Raji (cell line): Measurements from ENCODE around the gene SLC7A5.

Experiments
- POLR2A ChIP-seq: IDR thresholded peaks from 2 replicates; pipeline ENCODE4 v1.6.1; 2011; ENCODE audit warnings: low read depth, low read length, control low read depth; ENCODE audit not compliant: insufficient read depth

The SLC7A5 gene

DNA sequence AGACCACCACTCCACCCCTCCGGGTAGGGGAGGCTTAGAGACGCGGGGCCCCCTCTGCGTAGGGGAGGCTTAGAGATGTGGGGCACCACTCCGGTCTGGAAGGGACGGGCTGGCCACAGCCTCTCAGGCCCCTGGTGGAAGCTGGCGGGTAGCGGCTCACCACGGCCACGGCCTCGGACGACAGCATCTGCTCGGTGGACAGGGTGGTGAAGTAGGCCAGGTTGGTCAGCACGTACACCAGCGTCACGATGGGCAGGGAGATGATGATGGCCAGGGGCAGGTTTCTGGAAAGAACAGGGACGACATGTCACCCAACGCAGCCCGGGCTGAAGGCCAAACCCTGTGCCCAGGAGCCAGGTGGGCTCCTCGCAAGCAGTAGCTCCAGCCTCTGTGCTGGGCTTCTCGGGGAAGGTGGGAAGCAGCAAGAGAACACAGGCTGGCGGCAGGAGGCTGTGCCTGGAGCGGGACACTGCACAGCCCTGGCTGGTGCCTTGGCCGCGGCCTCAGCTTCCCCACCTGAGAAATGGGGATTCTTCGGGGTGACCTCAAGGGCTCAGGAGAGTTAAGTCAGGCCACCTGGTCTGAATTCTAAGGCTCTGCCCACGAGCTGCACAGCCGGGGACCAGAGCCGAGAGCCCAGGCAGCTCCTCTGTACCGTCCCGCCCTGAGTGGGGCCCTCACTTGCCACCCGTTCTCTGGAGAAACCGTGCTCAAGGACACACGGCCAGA, 29.6 kb downstream of the SLC7A5 start:
- TF ChIP-seq POLR2A = no peak

DNA sequence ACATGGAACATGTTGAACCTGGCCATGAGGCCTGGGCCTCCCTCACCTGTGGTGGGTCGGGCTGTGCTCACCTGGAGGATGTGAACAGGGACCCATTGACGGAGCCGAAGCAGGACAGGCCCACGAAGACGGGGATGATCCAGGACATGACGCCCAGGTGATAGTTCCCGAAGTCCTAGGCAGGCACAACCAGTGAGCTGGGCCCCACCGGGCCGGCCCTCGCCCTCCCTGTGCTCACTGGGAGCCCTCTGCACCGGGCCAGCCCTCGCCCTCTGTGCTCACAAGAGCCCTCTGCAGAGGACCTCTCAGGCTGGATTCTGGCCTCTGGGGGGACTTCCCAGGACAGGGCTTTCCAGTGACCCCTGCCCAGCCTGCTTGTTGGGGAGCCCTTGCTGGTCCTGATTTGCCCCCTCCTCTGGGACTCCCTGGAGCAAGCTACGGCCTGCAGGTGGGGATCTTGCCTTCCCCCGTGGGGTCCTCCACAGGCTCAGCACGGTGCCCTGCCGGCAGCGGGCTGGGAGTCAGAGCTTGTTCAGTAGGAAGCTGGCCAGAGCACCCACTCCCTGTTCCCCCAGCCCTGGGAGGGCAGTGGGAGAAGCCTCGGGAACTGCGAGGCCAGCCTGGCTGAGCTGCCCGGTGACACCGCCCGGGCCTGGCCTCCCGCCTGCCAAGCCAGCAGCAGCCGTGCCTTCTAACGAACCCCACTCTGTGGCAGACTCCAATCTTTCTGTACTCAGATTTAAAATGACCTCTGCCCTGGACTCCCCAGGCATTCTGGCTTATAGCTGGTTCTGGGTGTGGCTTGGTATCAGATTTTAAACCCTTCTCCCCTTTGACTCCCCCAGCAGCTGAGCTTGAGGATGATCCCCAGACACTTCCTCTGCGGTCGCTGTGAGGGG, 30.4 kb downstream of the SLC7A5 start:
- no peak for TF ChIP-seq POLR2A

DNA sequence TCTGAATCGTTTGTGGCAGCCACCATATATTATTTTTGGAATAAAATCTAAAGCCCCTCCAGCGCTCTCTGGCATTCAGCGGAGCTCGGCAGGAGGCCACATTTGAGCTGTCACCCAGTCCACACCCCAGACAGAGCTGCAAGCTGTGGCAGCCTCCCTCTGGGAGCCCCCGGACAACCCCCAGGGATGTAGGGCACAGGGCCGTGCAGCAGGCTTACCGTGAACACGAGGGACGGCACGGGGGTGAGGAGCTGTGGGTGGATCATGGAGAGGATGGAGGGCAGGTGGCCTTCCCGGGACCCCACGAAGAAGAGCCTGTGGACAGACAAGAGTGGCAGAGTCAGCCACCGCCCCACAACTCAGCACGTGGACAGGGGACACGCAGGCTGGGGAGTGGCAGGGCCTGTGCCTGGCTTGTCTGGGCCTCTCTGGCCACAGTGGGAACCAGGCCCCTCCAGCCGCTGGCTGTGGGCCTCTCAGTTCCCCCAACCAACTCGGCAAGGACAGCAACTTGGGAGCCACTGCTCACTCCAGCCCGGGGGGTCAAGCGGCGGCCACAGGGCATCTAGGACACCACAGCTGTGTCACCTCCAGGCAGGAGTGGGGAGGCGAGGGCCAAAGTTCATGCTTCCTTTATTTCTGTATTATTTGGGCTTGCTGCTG, 31.5 kb downstream of the SLC7A5 start:
- no peak for TF ChIP-seq POLR2A

DNA sequence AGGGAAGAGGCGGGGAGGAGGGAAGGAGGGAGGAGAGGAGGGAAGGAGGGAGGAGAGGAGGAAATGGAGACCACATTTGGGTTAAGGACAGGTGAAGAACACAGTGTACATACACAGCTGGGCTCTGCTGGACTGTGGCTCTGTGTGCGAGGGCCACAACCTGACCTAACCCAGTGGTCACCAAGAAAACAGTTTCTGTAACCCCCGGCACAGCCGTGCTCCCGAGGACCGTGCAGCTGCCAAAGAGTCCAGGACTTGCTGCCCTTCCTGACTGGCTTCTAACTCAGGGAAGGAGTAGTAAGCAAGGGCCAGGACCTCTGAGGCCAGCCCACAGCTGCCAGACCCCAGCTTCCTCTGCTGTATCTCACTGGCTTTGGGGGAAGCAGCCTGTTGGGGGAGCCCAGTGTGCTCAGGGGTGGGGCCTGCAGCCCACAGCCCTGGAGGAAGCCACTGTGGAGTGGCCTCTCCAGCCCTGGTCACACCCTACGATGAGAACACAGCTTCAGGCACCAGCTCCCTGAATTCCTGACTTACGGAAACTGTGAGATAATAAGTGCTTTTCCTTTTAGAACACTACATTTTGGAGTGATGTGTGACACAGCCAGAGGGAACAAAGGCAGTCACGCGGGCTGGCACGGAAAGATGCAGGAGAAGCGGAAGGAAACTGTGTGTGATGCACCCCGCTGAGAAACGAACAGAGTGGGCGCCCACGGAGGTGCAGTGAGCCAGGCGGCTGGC, 32.3 kb downstream of the SLC7A5 start:
- no peak for TF ChIP-seq POLR2A

DNA sequence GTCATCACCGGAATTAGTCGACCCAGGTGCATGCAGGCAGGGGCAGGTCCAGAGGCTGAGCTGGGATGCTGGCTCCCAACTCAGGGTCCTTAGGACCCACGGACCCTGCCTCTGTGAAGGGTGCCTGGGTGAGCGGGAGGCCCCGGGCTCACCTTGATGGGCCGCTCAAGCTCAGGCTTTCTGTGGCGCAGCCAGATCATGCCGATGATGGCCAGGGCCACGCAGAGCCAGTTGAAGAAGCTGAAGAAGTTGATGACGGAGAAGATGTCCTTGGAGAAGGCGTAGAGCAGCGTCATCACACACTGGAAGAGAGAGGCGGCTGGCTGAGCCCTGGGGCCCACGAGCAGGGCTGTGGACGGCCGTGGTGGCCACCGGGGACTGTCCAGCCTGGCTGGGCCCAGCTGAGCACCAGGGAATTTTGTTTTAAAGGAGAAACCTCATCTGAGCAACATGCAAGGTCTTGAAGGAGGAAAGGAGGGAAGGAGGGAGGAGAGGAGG, 32.9 kb downstream of the SLC7A5 start:
- no peak for TF ChIP-seq POLR2A

DNA sequence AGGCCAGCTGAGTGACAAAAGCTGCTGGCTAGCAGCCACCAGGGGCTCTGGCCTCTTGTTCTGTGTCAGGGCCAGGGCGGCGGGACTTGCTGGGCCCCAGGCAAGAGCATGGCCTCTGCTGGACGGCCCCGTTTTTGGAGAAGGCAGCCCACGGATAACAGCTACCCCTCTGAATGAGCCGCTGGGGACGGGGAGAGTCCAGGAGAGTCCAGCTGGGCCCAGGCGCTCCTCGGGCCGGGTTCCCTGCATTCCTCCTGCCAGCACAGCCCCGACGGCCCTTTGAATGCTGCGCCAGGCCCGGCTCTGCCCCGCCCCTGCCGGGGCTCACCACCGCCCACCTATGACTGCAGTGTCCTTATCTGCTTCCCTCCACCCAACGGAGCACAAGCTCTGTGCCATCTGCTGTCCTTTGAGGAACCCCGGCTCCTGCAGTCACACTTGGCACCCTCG, 33.4 kb downstream of the SLC7A5 start:
- TF ChIP-seq POLR2A = no peak

DNA sequence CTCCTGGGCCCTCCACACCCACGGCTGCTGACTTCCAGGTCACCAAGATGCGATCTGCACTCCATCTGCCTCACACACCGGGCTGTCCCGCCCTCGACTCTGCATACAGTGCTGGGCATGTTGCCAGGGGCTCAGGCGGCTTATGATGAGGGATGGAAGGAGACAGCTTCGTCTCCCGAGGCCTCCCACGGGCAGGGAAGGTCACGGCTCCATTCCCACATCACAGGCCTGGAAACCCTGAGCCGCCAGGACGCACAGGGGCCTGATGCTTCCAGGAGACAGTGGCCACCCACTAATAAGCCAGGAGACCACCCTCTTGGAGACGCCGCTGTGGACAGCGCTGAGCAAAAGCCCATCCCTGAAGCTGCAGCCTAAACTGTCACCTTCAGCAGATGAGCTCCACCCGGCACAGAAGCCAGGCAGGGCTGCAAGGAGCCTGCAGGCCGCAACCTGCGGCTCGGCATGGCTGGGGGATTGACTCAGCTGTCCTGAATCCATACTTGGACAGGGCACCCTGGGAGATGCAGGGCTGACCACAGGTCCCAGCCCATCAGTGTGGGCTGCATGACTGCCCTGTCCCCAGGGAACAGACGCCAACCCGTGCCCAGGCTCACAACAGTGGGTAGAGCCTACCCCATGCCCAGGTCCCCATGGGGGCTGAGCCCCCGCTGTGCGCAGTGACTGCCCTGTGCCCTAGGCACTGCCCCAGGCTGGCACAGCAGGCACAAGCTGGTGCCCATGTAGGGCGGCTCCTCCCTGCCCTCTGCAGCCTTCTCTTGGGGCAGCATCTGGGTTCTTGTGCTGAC, 34.4 kb downstream of the SLC7A5 start:
- no peak for TF ChIP-seq POLR2A

DNA sequence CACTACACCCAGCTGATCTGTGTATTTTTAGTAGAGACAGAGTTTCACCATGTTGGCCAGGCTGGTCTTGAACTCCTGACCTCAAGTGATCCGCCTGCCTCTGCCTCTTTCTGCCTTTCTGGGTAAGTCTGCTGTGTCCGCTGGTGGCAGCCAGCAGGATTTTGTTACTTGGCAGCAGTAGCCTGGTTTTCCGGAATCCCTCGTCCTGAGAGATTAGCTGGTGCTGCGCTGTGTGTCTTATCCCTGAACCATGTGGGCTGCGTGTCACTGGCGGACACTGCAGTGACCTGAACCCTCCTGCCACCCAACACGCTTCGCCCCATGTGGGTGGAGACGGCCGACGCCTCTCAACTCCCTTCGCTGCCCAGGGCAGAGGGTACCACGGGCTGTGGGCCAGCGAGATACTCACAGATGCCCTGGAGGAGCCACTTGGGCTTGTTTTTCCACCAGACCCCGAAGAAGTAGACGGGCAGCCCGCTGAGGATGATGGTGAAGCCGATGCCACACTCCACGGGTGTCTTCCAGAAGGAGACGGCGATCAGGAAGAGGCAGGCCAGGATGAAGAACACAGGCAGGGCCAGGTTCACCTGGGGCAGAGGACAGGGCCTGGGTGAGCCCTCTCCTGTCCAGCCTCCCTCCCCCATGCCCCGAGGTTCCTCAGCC, 35.2 kb downstream of the SLC7A5 start:
- no peak for TF ChIP-seq POLR2A

DNA sequence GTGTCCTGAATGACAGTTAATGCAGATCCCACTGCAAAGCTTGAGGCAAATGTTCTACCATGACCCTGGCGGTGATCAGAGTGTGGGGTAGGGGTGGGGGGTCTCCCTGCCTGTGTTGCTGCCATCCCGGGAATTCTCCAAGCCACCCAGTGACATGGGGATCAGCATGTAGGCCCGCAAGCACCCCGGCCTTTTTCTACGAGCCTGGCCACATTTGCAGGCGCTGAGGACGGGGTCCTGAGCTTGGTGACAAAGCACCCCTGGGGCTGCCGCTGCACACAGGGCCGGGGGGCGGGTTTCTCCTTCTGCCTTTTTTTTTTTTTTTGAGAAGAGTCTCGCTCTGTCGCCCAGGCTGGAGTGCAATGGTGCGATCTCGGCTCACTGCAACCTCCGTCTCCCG, 35.8 kb downstream of the SLC7A5 start:
- TF ChIP-seq POLR2A = no peak

DNA sequence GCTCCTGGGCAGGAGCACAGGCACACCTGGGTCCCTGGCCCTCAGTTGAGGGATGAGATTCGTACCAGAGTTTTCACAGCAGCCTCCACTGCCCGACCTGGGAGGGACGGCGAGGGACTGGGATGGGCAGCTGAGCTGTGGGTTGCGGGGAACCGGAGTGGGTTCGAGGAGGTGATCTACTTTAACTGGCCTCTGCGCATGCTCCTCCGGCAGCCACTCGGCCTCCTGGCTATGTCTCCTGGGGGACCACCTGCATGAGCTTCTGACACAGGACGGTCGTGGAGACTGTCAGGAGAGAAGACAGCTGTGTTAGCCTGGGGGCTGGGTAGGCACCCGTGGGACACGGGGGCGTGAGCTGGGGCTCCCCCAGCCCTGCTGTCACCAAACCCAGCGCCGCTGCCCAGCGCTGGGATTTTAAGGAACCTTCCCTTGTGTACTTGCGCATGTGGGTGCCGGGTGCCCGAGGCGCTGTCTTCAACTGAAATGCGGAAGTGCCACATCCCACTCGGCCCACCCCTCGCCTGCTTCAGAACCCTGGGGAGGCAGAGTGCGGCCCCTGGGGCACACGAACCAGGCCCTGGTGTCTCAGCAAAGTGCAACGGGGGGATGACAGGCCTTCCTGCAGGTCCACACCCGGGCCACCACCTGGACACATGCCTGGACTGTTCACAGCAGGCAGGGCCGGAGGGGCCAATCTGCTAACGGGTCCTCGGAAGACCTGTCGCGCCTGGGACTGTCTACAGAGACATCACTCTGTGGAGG, 36.4 kb downstream of the SLC7A5 start:
- no peak for TF ChIP-seq POLR2A

DNA sequence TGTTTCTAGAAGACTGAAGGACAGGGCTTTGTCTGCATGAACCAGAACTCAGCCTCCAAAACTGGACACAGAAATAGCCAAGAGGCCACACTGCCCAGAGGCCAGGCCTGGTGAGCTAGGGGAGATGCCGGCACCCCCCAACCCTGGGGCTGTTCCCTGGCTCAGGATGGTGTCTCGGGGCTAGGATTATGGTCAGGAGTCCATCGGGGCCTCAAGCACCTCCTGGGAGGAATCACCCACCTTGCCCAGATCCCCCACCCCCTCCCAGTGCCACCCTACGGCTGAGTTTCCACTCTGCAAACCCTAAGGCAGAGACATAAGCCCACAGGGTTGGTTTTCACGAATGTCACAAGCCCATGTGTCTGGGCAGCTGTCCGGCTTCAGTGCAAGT, 37.2 kb downstream of the SLC7A5 start:
- TF ChIP-seq POLR2A = no peak

DNA sequence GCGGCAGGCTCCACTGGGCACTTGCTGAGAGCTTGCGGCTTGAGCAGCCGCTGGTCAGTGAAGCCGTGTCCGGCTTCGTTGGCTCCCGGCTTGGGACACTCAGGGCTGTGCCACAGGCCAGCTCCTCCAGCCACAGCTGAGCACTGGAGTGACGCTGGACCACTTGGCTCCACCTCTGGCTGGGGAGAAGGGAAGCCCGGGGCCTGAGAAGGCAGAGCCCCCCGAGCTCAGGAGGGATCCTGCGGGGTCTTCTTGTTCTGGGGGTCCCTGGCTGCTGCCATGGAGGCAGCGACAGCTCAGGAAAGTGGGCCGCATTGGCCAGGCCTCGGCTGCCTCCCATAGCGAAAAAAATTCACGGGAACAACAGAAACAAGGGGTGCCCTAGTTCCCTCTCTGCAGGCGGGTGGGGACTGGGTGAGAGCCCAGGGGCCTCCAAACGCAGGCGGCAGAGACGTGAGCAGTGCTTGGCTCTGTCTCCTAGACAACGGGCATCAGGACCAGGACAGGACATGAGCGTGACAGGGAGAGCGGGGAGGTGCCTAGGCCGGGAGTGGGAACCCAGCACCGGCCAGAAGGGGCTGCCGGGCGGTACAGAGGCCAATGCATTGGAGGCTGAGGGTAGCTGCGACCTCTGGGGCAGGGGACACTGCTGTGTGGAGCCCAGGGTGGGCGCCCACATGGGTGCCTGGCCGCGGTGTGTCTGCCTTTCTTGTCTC, 37.7 kb downstream of the SLC7A5 start:
- TF ChIP-seq POLR2A = no peak
